Measurements from ENCODE around the gene SGSM1. TPM values are rescaled to one million over a fixed set of nuclear protein-coding genes. Genes with fewer than 3 reads are reported as not detected.

SGSM1 gene
- polyA plus RNA-seq, 1 of the 3 experiments (the other 2 are of a cell fraction) = 0.15 TPM

DNA sequence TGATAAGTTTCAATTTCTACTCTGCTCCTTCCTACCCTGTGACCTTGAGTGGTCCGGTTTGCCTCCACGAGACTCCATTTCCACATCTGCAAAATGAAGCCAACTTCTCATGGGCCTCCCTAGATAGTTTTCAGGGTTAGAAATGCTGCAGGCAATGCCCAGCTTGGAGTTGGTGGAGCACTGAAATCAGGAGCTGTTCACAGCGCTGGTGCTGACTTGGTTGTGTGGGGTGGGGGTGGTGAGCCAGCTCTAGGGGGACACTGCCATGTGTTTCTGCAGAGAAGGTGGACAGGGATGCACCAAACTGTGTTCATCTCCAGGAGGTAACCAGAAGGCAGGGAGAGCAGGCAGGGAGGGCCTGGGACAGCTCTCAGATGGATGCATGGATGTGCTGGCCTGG is 37.0 kb downstream of the SGSM1 start:
- Histone ChIP-seq H3K36me3 (replicated peaks in 1 of 2; ENCODE audit: control insufficient read depth in 1 of 2, insufficient read depth in 2 of 2, low read length in 1 of 2) (no peaks in the 10 kb centered on the region), H4K20me1 (ENCODE audit: insufficient read depth) (no peaks in the 10 kb centered on the region), H3K27me3 (ENCODE audit: insufficient read depth) (no peaks in the 10 kb centered on the region), H3F3A (replicated peaks; ENCODE audit: insufficient read depth) (no peaks in the 10 kb centered on the region), H3K79me2 (ENCODE audit: insufficient read depth) (no peaks in the 10 kb centered on the region), H3K27ac (ENCODE audit: low read depth in 2 of 2, low read length in 1 of 2) (no peak overlapping the region), H3K9ac (no peak overlapping the region), H3K4me3 (ENCODE audit: low read depth in 2 of 2, low read length in 1 of 2) (no peak overlapping the region), H3K9me2 (no peaks in the 10 kb centered on the region), H2AFZ (ENCODE audit: low read depth) (no peak overlapping the region), H3K9me3 (no peaks in the 10 kb centered on the region), H3K4me1 (ENCODE audit: control insufficient read depth in 1 of 2, insufficient read depth in 2 of 2, low read depth in 1 of 2, low read length in 1 of 2) (no peaks in the 10 kb centered on the region; a peak in 1 of 4 replicates), H3K4me2 (no peak overlapping the region)
- no peak for DNase-seq
- ChIA-PET POLR2A (interaction anchor here (0.7 kb wide), 1 partner anchor 13 kb away, joined by 3 read pairs; no protein-coding TSS in a partner anchor), CTCF (interaction anchor here (0.6 to 4.9 kb wide), 9 partner anchors 13 to 74 kb away, joined by 3 to 33 read pairs (median 4); partner anchors contain the start of gene SGSM1)
- 33% methylated on average over 3 of the region's 3 CpGs for WGBS (ENCODE audit: low lambda C conversion rate)
- peak; percentile 86; the same call in 1 of the 2 replicates for TF ChIP-seq REST (IDR thresholded peaks at IDR 0.05; ENCODE audit: low read depth, low read length)
- no peak for TF ChIP-seq NFIC (IDR thresholded peaks at IDR 0.05; ENCODE audit: borderline replicate concordance)
- no peak for TF ChIP-seq RXRA (IDR thresholded peaks at IDR 0.05; ENCODE audit: borderline replicate concordance, low read depth)

DNA sequence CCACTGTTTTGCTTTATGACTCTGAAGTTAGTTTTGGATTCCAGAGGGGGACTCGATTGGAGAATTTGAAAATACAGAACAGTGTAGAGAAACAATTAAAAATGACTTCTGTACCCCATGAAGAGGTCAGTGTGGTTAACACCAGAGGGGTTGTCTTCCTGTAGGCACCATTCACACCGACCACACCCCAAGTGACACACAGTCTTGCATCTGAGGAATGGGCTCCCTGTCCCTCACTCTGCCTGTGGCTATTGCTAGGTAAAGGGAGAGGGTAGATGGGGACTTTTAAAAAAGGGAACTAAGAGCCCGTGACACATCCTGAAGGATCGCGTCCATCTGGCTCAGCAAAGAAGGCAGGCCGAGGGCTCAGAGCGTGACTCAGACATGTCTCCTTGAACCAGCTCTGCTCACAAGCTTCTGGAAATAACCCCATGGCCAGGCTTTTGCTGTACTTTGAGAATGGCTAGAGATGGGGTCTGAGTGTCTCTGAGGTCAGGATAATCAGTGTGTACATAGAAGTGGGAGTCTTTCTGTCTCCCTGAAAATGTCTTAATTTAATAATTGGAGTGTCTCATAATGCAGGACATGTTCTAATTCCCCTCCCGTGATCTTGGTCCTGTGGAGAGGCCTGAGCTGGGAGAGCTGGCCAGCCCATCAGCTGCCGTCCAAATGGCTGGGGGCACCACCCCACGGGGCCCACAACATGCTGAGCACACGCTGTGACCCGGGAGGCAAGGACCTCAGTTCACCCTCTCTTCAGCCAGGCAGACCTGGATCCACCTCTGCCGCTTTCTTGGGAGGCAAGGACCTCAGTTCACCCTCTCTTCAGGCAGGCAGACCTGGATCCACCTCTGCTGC is 39.3 kb downstream of the SGSM1 start:
- no peaks in the 10 kb centered on the region for H3K79me2 ChIP-seq (ENCODE audit: insufficient read depth)
- TF ChIP-seq USF2 (IDR thresholded peaks at IDR 0.05; ENCODE audit: borderline replicate concordance, low read depth, low read length) (no peak), EZH2phosphoT487 (IDR thresholded peaks at IDR 0.05; ENCODE audit: borderline replicate concordance, low read depth) (no peak), SMC3 (IDR thresholded peaks at IDR 0.05; ENCODE audit: low read depth, low read length) (no peak)
- TF ChIP-seq, protein P1, sequence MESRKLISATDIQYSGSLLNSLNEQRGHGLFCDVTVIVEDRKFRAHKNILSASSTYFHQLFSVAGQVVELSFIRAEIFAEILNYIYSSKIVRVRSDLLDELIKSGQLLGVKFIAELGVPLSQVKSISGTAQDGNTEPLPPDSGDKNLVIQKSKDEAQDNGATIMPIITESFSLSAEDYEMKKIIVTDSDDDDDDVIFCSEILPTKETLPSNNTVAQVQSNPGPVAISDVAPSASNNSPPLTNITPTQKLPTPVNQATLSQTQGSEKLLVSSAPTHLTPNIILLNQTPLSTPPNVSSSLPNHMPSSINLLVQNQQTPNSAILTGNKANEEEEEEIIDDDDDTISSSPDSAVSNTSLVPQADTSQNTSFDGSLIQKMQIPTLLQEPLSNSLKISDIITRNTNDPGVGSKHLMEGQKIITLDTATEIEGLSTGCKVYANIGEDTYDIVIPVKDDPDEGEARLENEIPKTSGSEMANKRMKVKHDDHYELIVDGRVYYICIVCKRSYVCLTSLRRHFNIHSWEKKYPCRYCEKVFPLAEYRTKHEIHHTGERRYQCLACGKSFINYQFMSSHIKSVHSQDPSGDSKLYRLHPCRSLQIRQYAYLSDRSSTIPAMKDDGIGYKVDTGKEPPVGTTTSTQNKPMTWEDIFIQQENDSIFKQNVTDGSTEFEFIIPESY (IDR thresholded peaks at IDR 0.05; ENCODE audit: borderline replicate concordance, low read depth) = no peak
- CTCF ChIA-PET = interaction anchor here (1.2 to 9.6 kb wide), 2 partner anchors 43 to 75 kb away, joined by 4 to 208 read pairs; partner anchors contain the start of gene PIWIL3
- no peaks in the 10 kb centered on the region for H3K9me3 ChIP-seq
- H3K27ac ChIP-seq (ENCODE audit: low read depth in 2 of 2, low read length in 1 of 2) = no peak overlapping the region
- no peaks in the 10 kb centered on the region for H3K36me3 ChIP-seq (replicated peaks in 1 of 2; ENCODE audit: control insufficient read depth in 1 of 2, insufficient read depth in 2 of 2, low read length in 1 of 2)
- no peak overlapping the region for H3K9ac ChIP-seq
- no peak overlapping the region for H2AFZ ChIP-seq (ENCODE audit: low read depth)
- WGBS (ENCODE audit: low lambda C conversion rate) = 54% methylated on average over 12 of the region's 13 CpGs
- no peaks in the 10 kb centered on the region for H3K27me3 ChIP-seq (ENCODE audit: insufficient read depth)
- no peak overlapping the region for H3K4me3 ChIP-seq (ENCODE audit: low read depth in 2 of 2, low read length in 1 of 2)
- no peaks in the 10 kb centered on the region for H3K9me2 ChIP-seq
- POLR2A ChIA-PET = no interaction called here
- DNase-seq = no peak
- no peaks in the 10 kb centered on the region; a peak in 1 of 4 replicates for H3K4me1 ChIP-seq (ENCODE audit: control insufficient read depth in 1 of 2, insufficient read depth in 2 of 2, low read depth in 1 of 2, low read length in 1 of 2)
- no peaks in the 10 kb centered on the region for H3F3A ChIP-seq (replicated peaks; ENCODE audit: insufficient read depth)
- H4K20me1 ChIP-seq (ENCODE audit: insufficient read depth) = no peaks in the 10 kb centered on the region
- no peak overlapping the region for H3K4me2 ChIP-seq

Measured in SK-N-SH (cell line).